ENCODE measurements around the gene TMEM50B. TPM values are rescaled to one million over a fixed set of nuclear protein-coding genes. Genes with fewer than 3 reads are reported as not detected.

The TMEM50B gene
- 192 and 237 TPM in 2 replicates for polyA plus RNA-seq

GRCh38 chr21:33479679-33480480, at the start of gene TMEM50B:
TSS of gene TMEM50B (minus strand) at chr21:33479974. CDS start at chr21:33468885, 11,089 bp downstream.

GRCh38 chr21:33491373-33492102, 11.8 kb upstream of the TMEM50B start, which contains the start of gene DNAJC28:
TSS of gene DNAJC28 (minus strand) at chr21:33491716. CDS start at chr21:33489393, 2,323 bp downstream.

GRCh38 chr21:33403128-33403785, 76.5 kb downstream of the TMEM50B start, which contains the start of gene IFNGR2:
TSS of gene IFNGR2 (plus strand) at chr21:33403413. CDS start at chr21:33403544, 131 bp downstream.

Other genes starting within 250 kb of the TMEM50B start
- 1.6 and 1.8 TPM in 2 replicates for gene IL10RB, start 213.6 kb downstream of the TMEM50B start, polyA plus RNA-seq
- 66.3 and 100 TPM in 2 replicates for gene IFNAR1, start 155.0 kb downstream of the TMEM50B start, polyA plus RNA-seq
- gene IFNGR2, start 76.6 kb downstream of the TMEM50B start, polyA plus RNA-seq, result 29.4 and 29.6 TPM in 2 replicates
- 16.0 and 21.6 TPM in 2 replicates for gene DNAJC28, start 11.7 kb upstream of the TMEM50B start, polyA plus RNA-seq
- 18.6 and 26.6 TPM in 2 replicates for gene GART, start 62.1 kb upstream of the TMEM50B start, polyA plus RNA-seq
- gene SON, start 63.1 kb upstream of the TMEM50B start, polyA plus RNA-seq, result 1,065 and 1,220 TPM in 2 replicates
- gene DONSON, start 108.7 kb upstream of the TMEM50B start, polyA plus RNA-seq, result 15.3 and 19.6 TPM in 2 replicates
- gene CRYZL1, start 161.8 kb upstream of the TMEM50B start, polyA plus RNA-seq, result 110 and 150 TPM in 2 replicates
- 10.1 and 12.8 TPM in 2 replicates for gene ITSN1, start 162.5 kb upstream of the TMEM50B start, polyA plus RNA-seq

All from Purkinje cell (primary cell).